ENCODE results near the gene IL2RA. TPM values are rescaled to one million over a fixed set of nuclear protein-coding genes. Genes with fewer than 3 reads are reported as not detected.

Gene IL2RA
- total RNA-seq, 1 donor: not detected

DNA sequence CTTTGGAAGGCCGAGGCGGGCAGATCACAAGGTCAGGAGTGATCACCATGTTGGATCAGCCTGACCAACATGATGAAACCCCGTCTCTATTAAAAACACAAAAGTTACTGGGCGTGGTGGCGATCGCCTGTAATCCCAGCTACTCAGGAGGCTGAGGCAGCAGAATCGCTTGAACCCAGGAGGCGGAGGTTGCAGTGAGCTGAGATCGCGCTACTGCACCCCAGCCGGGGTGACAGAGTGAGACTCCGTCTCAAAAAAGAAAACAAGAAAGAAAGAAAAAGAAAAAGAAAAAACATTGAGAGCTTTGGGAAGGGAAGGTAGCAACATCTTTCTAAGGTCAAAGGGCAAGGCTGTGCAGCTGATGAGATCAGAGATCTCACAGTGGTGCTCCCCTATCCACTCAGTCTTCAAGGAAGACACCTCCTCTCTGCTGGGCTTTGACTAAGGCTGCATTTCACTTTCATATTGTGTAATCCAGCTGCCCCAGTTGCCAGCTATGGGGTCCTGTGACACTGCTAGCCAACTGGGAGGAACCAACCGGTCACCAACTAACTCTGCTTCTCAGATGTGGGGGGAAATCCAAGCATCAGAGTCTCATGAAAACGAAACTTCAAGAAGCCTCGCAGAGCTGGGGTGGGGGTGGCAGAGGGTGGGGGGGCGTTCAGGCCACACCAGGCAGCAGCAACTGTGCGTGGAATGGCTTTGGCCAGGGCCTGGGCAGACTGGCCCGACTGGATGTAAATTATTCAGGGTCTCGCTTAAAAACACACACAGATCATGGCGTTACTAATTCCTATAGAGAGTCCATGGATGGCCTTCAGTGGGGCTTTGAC, 86.3 kb downstream of the IL2RA start:
- no peaks in the 10 kb centered on the region for H4K20me1 ChIP-seq (ENCODE audit: insufficient read depth, low read length)
- no peaks in the 10 kb centered on the region for H3K27me3 ChIP-seq (ENCODE audit: insufficient read depth, low read length)
- H3K79me2 ChIP-seq (ENCODE audit: insufficient read depth, low read length): no peaks in the 10 kb centered on the region
- H3K4me2 ChIP-seq (ENCODE audit: insufficient read depth, low read length): peak overlapping the region; percentile 84
- H3K4me1 ChIP-seq (ENCODE audit: insufficient read depth, low read length): no peaks in the 10 kb centered on the region
- H3K27ac ChIP-seq (ENCODE audit: low read depth, low read length): no peak overlapping the region
- H3K36me3 ChIP-seq (ENCODE audit: insufficient read depth, low read length): no peaks in the 10 kb centered on the region
- peak overlapping the region; percentile 73 for H2AFZ ChIP-seq (ENCODE audit: low read length)
- DNase-seq (ENCODE audit: insufficient read length, low spot score, missing footprints): peak; percentile 79
- H3K9me3 ChIP-seq (ENCODE audit: low read depth, low read length): no peaks in the 10 kb centered on the region
- TF ChIP-seq, protein P1, sequence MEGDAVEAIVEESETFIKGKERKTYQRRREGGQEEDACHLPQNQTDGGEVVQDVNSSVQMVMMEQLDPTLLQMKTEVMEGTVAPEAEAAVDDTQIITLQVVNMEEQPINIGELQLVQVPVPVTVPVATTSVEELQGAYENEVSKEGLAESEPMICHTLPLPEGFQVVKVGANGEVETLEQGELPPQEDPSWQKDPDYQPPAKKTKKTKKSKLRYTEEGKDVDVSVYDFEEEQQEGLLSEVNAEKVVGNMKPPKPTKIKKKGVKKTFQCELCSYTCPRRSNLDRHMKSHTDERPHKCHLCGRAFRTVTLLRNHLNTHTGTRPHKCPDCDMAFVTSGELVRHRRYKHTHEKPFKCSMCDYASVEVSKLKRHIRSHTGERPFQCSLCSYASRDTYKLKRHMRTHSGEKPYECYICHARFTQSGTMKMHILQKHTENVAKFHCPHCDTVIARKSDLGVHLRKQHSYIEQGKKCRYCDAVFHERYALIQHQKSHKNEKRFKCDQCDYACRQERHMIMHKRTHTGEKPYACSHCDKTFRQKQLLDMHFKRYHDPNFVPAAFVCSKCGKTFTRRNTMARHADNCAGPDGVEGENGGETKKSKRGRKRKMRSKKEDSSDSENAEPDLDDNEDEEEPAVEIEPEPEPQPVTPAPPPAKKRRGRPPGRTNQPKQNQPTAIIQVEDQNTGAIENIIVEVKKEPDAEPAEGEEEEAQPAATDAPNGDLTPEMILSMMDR (IDR thresholded peaks at IDR 0.05; ENCODE audit: extremely low read depth, low read depth, low read length): no peak
- peak overlapping the region; percentile 87 for H3K4me3 ChIP-seq (ENCODE audit: insufficient read depth, low read length)

DNA sequence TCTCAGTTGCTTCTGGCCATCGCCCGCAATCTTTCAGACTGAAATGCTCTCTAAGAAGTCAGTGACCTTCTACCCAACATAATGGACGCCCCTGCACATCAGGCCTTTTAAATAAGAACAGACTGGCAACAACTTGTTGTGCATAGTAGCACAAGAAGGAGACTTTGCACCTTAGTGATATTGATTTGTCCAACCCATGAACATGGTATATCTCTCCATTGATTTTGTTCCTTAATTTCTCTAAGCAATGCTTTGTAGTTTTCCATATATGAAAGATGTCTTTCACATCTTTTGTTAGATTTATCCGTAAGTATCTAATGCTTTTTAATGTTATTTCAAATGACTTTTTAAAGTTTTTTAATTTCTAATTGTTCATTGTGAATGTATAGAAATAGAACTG, 89.1 kb downstream of the IL2RA start:
- H3K36me3 ChIP-seq (ENCODE audit: insufficient read depth, low read length): no peaks in the 10 kb centered on the region
- no peak overlapping the region for H2AFZ ChIP-seq (ENCODE audit: low read length)
- no peak for DNase-seq (ENCODE audit: insufficient read length, low spot score, missing footprints)
- no peak overlapping the region for H3K4me3 ChIP-seq (ENCODE audit: insufficient read depth, low read length)
- H3K4me2 ChIP-seq (ENCODE audit: insufficient read depth, low read length): no peak overlapping the region
- H3K79me2 ChIP-seq (ENCODE audit: insufficient read depth, low read length): no peaks in the 10 kb centered on the region
- H3K27me3 ChIP-seq (ENCODE audit: insufficient read depth, low read length): no peaks in the 10 kb centered on the region
- H3K27ac ChIP-seq (ENCODE audit: low read depth, low read length): no peak overlapping the region
- H3K4me1 ChIP-seq (ENCODE audit: insufficient read depth, low read length): no peaks in the 10 kb centered on the region
- H3K9me3 ChIP-seq (ENCODE audit: low read depth, low read length): no peaks in the 10 kb centered on the region
- no peaks in the 10 kb centered on the region for H4K20me1 ChIP-seq (ENCODE audit: insufficient read depth, low read length)
- TF ChIP-seq, protein P1 (IDR thresholded peaks at IDR 0.05; ENCODE audit: extremely low read depth, low read depth, low read length): no peak

DNA sequence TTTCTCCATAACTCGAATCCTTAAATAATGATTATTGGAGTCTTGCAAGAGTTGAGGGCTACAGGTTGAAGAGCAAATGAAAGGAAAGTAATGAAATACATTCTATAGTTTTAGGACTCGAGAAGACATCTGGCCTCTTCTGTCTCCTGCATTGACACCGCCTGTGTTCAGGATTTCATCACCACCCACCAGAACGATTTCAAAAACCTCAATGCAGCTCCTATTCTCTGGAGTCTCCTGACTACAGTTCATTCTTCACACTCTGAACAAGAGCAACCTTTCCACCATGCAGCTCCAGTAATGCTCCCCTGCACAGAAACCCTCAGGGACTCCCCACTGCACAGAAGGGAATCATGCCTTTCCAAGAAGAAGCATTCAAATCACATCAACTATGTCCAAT, 90.3 kb downstream of the IL2RA start:
- Histone ChIP-seq H3K4me2 (ENCODE audit: insufficient read depth, low read length) (no peak overlapping the region), H3K79me2 (ENCODE audit: insufficient read depth, low read length) (no peaks in the 10 kb centered on the region), H3K9me3 (ENCODE audit: low read depth, low read length) (no peaks in the 10 kb centered on the region), H3K27ac (ENCODE audit: low read depth, low read length) (no peak overlapping the region), H2AFZ (ENCODE audit: low read length) (no peak overlapping the region), H3K4me3 (ENCODE audit: insufficient read depth, low read length) (no peak overlapping the region), H3K4me1 (ENCODE audit: insufficient read depth, low read length) (no peaks in the 10 kb centered on the region), H3K36me3 (ENCODE audit: insufficient read depth, low read length) (no peaks in the 10 kb centered on the region), H4K20me1 (ENCODE audit: insufficient read depth, low read length) (no peaks in the 10 kb centered on the region), H3K27me3 (ENCODE audit: insufficient read depth, low read length) (no peaks in the 10 kb centered on the region)
- DNase-seq (ENCODE audit: insufficient read length, low spot score, missing footprints): no peak
- TF ChIP-seq, protein P1 (IDR thresholded peaks at IDR 0.05; ENCODE audit: extremely low read depth, low read depth, low read length): no peak

DNA sequence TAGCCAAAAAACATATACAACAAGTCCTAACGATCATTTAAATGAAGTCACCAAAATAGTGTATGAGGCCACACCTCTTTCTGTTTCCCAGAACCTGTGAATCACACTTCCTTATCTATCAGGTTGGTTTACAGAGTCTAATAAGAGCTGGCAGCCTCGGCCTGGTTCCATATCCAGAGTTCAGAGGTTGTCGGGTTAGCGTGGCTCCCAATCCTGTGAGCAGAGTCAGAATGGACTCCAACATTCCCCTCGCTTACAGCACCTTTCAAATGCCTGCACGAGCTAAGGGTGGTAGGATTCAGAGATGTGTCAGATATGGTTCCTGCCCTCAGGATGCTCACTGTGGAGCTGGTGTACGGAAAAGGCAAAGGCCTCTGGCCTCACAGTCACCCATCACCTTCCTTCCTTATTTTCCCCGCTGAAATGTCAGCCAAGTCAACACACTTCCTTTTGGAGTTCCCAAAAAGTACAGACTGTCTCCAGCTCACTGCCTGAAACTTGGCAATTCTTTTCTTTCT, 90.8 kb downstream of the IL2RA start:
- no peak overlapping the region for H3K4me3 ChIP-seq (ENCODE audit: insufficient read depth, low read length)
- no peaks in the 10 kb centered on the region for H3K9me3 ChIP-seq (ENCODE audit: low read depth, low read length)
- DNase-seq (ENCODE audit: insufficient read length, low spot score, missing footprints): peak; percentile 80
- no peak overlapping the region for H2AFZ ChIP-seq (ENCODE audit: low read length)
- H3K4me2 ChIP-seq (ENCODE audit: insufficient read depth, low read length): no peak overlapping the region
- no peaks in the 10 kb centered on the region for H3K79me2 ChIP-seq (ENCODE audit: insufficient read depth, low read length)
- no peaks in the 10 kb centered on the region for H3K36me3 ChIP-seq (ENCODE audit: insufficient read depth, low read length)
- H3K4me1 ChIP-seq (ENCODE audit: insufficient read depth, low read length): no peaks in the 10 kb centered on the region
- no peak overlapping the region for H3K27ac ChIP-seq (ENCODE audit: low read depth, low read length)
- no peaks in the 10 kb centered on the region for H3K27me3 ChIP-seq (ENCODE audit: insufficient read depth, low read length)
- TF ChIP-seq, protein P1 (IDR thresholded peaks at IDR 0.05; ENCODE audit: extremely low read depth, low read depth, low read length): no peak
- no peaks in the 10 kb centered on the region for H4K20me1 ChIP-seq (ENCODE audit: insufficient read depth, low read length)
